CD4-positive, alpha-beta T cell (primary cell): ENCODE results near the gene MLC1. TPM values are rescaled to one million over a fixed set of nuclear protein-coding genes. Genes with fewer than 3 reads are reported as not detected.

Experiments used
- ATAC-seq: fragments of 200-7000 bp; cut with Tn5 transposase; one replicate; pipeline ENCODE4 v1.10.0; 2022; ENCODE audit warnings: mild to moderate bottlenecking; ENCODE audit not compliant: poor library complexity
- CTCF ChIA-PET: fragments of 350-600 bp; sonication (Branson Sonifier 250); formaldehyde crosslinking; loops from one replicate; lab custom pipeline; 2021; ENCODE audit warnings: antibody characterized with exemption, inconsistent platforms; lab: Charles Lee
- POLR2A ChIA-PET: fragments of 350-600 bp; sonication (Branson Sonifier 250); formaldehyde crosslinking; loops from one replicate; lab custom pipeline; 2021; ENCODE audit warnings: antibody characterized with exemption, inconsistent platforms; lab: Charles Lee
- DNase-seq, 14 experiments: peaks; one replicate each; pipeline ENCODE4 v3.0.0-alpha.2; 2013 to 2020; ENCODE audit warnings: mixed read lengths in 2 of 14
- H3K27ac ChIP-seq, 2 donors: one replicate each; pipeline versions ENCODE4 v1.5.1 to v1.7.0; 2013; ENCODE audit warnings: low read length in 2 of 2, low read depth in 1 of 2, mild to moderate bottlenecking in 1 of 2
- H3K27me3 ChIP-seq, 2 experiments: 1 replicate in 1 of 2; 2 replicates in 1 of 2; pipeline versions ENCODE4 v1.6.1 to v1.7.0; 2013; ENCODE audit warnings: low read length in 2 of 2, control low read depth in 1 of 2, mild to moderate bottlenecking in 1 of 2, moderate library complexity in 1 of 2; ENCODE audit not compliant: insufficient read depth in 2 of 2, control insufficient read depth in 1 of 2
- H3K36me3 ChIP-seq: one replicate; pipeline ENCODE4 v1.6.1; 2013; ENCODE audit warnings: low read length, control low read depth; ENCODE audit not compliant: insufficient read depth
- H3K4me1 ChIP-seq: one replicate; pipeline ENCODE4 v1.6.1; 2013; ENCODE audit warnings: low read length, control low read depth; ENCODE audit not compliant: insufficient read depth
- H3K4me3 ChIP-seq: one replicate; pipeline ENCODE4 v1.5.1; 2013; ENCODE audit warnings: mild to moderate bottlenecking, low read length, moderate library complexity
- H3K9me3 ChIP-seq, 2 experiments: 1 replicate in 1 of 2; 2 replicates in 1 of 2; pipeline versions ENCODE4 v1.6.1 to v1.7.0; 2013; ENCODE audit warnings: low read length in 2 of 2, mild to moderate bottlenecking in 2 of 2, control low read depth in 1 of 2, moderate library complexity in 1 of 2; ENCODE audit not compliant: control insufficient read depth in 1 of 2, insufficient read depth in 1 of 2
- H3K27ac Mint-ChIP-seq: one replicate; pipeline ENCODE4 v1.8.0; 2020; ENCODE audit warnings: mixed read lengths
- H3K27me3 Mint-ChIP-seq: one replicate; pipeline ENCODE4 v1.8.0; 2021; ENCODE audit warnings: mixed read lengths
- H3K36me3 Mint-ChIP-seq: one replicate; pipeline ENCODE4 v1.8.0; 2021; ENCODE audit warnings: low read depth, mixed read lengths
- H3K4me1 Mint-ChIP-seq: one replicate; pipeline ENCODE4 v1.8.0; 2021; ENCODE audit warnings: low read depth, mixed read lengths
- H3K4me3 Mint-ChIP-seq: one replicate; pipeline ENCODE4 v1.8.0; 2020; ENCODE audit warnings: mild to moderate bottlenecking, mixed read lengths
- H3K9me3 Mint-ChIP-seq: one replicate; pipeline ENCODE4 v1.8.0; 2020; ENCODE audit warnings: mixed read lengths
- intact Hi-C, 2 experiments: fragments of 100-400 bp; cut with DNase I in 1 of 2; cut with micrococcal nuclease in 1 of 2; formaldehyde crosslinking; loops; one replicate each; pipeline versions ENCODE4 v1.15.1 to v1.9.0; 2023 to 2025; cut with DNase I, micrococcal nuclease
- total RNA-seq, 174 experiments: library from RNA in 2 of 174; stranded (reverse) in 2 of 174; gene quantifications; one replicate each; pipeline ENCODE4 v1.2.3 and lab custom pipeline; 2021 to 2026
- TF ChIP-seq, protein P1 (sequence below): fragments of 200-600 bp; IDR thresholded peaks from one replicate; pipeline ENCODE4 v1.8.0; 2022; ENCODE audit warnings: antibody characterized with exemption, mild to moderate bottlenecking

Gene MLC1
- total RNA-seq, 2 experiments from 2014 or later: 0.16 TPM; not detected in 1

GRCh38 chr22:50048061-50048765 lies 37.0 kb downstream of the MLC1 start:
- Histone ChIP-seq H3K4me3 (no peak overlapping the region), H3K36me3 (no peaks in the 10 kb centered on the region), H3K27me3 (peaks cover 0 to 2% of the 10 kb centered on the region in 2 experiments), H3K27ac (no peak overlapping the region), H3K9me3 (peaks cover 0 to 10% of the 10 kb centered on the region in 2 experiments), H3K4me1 (peaks cover 10% of the 10 kb centered on the region)
- intact Hi-C loops: no loop called here
- H3K4me1 Mint-ChIP-seq: peaks cover 8% of the 10 kb centered on the region
- DNase-seq (no peak), ATAC-seq (no peak)
- ChIA-PET CTCF (no interaction called here), POLR2A (no interaction called here)
- no peaks in the 10 kb centered on the region for H3K9me3 Mint-ChIP-seq
- H3K36me3 Mint-ChIP-seq: no peaks in the 10 kb centered on the region
- no peak overlapping the region for H3K27ac Mint-ChIP-seq
- H3K4me3 Mint-ChIP-seq: no peak overlapping the region
- TF ChIP-seq, protein P1, sequence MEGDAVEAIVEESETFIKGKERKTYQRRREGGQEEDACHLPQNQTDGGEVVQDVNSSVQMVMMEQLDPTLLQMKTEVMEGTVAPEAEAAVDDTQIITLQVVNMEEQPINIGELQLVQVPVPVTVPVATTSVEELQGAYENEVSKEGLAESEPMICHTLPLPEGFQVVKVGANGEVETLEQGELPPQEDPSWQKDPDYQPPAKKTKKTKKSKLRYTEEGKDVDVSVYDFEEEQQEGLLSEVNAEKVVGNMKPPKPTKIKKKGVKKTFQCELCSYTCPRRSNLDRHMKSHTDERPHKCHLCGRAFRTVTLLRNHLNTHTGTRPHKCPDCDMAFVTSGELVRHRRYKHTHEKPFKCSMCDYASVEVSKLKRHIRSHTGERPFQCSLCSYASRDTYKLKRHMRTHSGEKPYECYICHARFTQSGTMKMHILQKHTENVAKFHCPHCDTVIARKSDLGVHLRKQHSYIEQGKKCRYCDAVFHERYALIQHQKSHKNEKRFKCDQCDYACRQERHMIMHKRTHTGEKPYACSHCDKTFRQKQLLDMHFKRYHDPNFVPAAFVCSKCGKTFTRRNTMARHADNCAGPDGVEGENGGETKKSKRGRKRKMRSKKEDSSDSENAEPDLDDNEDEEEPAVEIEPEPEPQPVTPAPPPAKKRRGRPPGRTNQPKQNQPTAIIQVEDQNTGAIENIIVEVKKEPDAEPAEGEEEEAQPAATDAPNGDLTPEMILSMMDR: no peak
- H3K27me3 Mint-ChIP-seq: peaks cover 11% of the 10 kb centered on the region

GRCh38 chr22:50047346-50047745 lies 37.9 kb downstream of the MLC1 start:
- H3K36me3 Mint-ChIP-seq: no peaks in the 10 kb centered on the region
- CTCF ChIA-PET: no interaction called here
- ATAC-seq (no peak), DNase-seq (no peak)
- Histone ChIP-seq H3K27me3 (peaks cover 4% of the 10 kb centered on the region in 2 experiments), H3K4me1 (peaks cover 10% of the 10 kb centered on the region), H3K4me3 (no peak overlapping the region), H3K9me3 (peaks cover 0 to 5% of the 10 kb centered on the region in 2 experiments), H3K36me3 (no peaks in the 10 kb centered on the region), H3K27ac (no peak overlapping the region)
- H3K27me3 Mint-ChIP-seq: peaks cover 19% of the 10 kb centered on the region
- no peaks in the 10 kb centered on the region for H3K9me3 Mint-ChIP-seq
- H3K4me1 Mint-ChIP-seq: peaks cover 8% of the 10 kb centered on the region
- TF ChIP-seq, protein P1: no peak
- H3K27ac Mint-ChIP-seq: no peak overlapping the region
- POLR2A ChIA-PET: no interaction called here
- intact Hi-C loops: no loop called here
- H3K4me3 Mint-ChIP-seq: no peak overlapping the region

GRCh38 chr22:50046481-50047245 lies 38.6 kb downstream of the MLC1 start:
- peaks cover 21% of the 10 kb centered on the region for H3K27me3 Mint-ChIP-seq
- intact Hi-C loops: no loop called here
- no peaks in the 10 kb centered on the region for H3K9me3 Mint-ChIP-seq
- POLR2A ChIA-PET: no interaction called here
- no peak for DNase-seq
- Histone ChIP-seq H3K27ac (no peak overlapping the region), H3K4me1 (peaks cover 10% of the 10 kb centered on the region), H3K36me3 (no peaks in the 10 kb centered on the region), H3K9me3 (no peaks in the 10 kb centered on the region), H3K4me3 (no peak overlapping the region), H3K27me3 (peaks cover 4 to 5% of the 10 kb centered on the region in 2 experiments)
- TF ChIP-seq, protein P1: no peak
- peaks cover 8% of the 10 kb centered on the region for H3K4me1 Mint-ChIP-seq
- CTCF ChIA-PET: no interaction called here
- no peaks in the 10 kb centered on the region for H3K36me3 Mint-ChIP-seq
- no peak overlapping the region for H3K4me3 Mint-ChIP-seq
- no peak for ATAC-seq
- H3K27ac Mint-ChIP-seq: no peak overlapping the region
